Germinal center (tissue), 1 donor: Measurements from ENCODE around the gene OR2G6.
"Not testable (repeated sequence)": the region's sequence is repeated elsewhere in the genome, so short reads cannot be mapped to it uniquely, and the experiment has no call there.

Experiments
- DNase-seq: peaks from one replicate; pipeline ENCODE4 v3.0.0; 2012; ENCODE audit warnings: mixed read lengths, low spot score

OR2G6 gene

DNA sequence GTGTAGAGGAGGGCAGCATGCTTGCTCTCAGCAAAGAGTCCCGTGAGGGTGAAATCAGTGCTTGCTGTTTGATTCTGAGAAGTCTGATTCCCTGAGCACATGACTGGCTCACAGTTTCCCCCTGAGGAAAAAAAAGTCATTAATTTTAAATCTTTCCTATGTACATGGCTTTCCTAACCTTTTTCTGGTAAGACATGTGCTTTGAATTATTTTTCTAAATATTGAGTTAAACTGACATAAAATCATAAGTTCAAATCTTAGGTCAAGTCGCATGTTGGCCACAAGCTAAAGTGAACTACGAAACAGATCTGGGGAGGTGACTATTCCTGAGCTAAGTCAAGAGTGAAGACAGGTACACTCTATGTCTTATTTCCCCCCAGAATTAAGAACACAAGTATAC is 66.8 kb downstream of the OR2G6 start, which contains the start of gene OR2T34:
TSS of gene OR2T34 (minus strand) at position 101 of the 400 bp plus-strand sequence. CDS start at position 101, 0 bp downstream.
- DNase-seq, result not testable (repeated sequence)

DNA sequence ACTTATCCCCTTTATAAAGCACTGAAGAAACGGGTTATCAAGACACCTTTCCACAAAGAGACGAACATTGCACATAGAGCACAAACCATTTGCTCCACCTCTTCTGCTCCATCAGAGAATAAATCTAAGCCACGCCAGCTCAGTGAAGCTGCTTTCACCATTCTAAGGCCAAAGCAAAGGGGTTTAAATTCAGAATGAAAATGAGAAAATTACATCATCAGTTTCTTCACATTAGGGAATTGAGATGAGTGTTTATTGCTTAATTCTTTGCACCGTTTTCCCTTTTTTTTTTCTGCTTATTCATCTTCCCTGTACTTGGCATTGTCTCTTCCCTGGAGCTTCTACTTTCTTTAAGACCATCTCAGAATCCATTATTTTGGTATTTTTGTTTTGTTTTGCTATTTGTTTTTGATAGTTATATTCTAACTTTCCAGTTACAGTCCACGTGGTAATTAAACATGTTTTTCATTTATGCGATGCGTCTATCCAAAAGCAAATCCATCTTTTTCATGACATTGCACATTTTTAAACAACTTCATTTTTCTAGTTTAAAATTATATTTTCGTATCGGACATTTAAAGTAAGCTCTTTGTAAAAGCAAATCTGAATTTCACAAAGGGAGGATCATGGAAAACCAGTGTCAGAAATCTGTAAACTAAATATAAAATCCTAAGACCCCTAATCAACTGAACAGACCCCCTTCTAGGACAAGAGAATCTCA is 68.5 kb downstream of the OR2G6 start:
- no peak for DNase-seq
